Spleen (tissue), 7 donors: ENCODE measurements around the gene CALB2.

Source experiments
- POLR2A ChIP-seq, 3 donors: fragments of 450-650 bp; IDR thresholded peaks; one replicate each; pipeline ENCODE4 v1.5.1; 2017; ENCODE audit warnings: antibody characterized with exemption in 3 of 3, mild to moderate bottlenecking in 1 of 3
- POLR2AphosphoS5 ChIP-seq, 3 donors: sonication (generic); formaldehyde crosslinking; IDR thresholded peaks; one replicate each; pipeline ENCODE4 v1.5.1; 2017; ENCODE audit warnings: antibody characterized with exemption in 3 of 3
- TF ChIP-seq, protein P1 (sequence below), 11 experiments: fragments of 200-600 bp in 7 of 11; fragments of 450-650 bp in 4 of 11; sonication (generic) in 4 of 11; IDR thresholded peaks in 8 of 11; conservative IDR thresholded peaks in 3 of 11; 1 replicate in 7 of 11; 2 replicates in 4 of 11; pipeline versions ENCODE4 v1.4.0 to v1.8.0; 2016 to 2021; ENCODE audit warnings: antibody characterized with exemption in 11 of 11, inconsistent platforms in 4 of 11, mild to moderate bottlenecking in 1 of 11
- donor health status: DM: no; HTN: no; CAD: no; lungs with moderate emphysema.
- donor health status: DM: no; HTN: no; CAD: no.
- donor health status: DM: no; HTN: no; CAD: no.

DNA sequence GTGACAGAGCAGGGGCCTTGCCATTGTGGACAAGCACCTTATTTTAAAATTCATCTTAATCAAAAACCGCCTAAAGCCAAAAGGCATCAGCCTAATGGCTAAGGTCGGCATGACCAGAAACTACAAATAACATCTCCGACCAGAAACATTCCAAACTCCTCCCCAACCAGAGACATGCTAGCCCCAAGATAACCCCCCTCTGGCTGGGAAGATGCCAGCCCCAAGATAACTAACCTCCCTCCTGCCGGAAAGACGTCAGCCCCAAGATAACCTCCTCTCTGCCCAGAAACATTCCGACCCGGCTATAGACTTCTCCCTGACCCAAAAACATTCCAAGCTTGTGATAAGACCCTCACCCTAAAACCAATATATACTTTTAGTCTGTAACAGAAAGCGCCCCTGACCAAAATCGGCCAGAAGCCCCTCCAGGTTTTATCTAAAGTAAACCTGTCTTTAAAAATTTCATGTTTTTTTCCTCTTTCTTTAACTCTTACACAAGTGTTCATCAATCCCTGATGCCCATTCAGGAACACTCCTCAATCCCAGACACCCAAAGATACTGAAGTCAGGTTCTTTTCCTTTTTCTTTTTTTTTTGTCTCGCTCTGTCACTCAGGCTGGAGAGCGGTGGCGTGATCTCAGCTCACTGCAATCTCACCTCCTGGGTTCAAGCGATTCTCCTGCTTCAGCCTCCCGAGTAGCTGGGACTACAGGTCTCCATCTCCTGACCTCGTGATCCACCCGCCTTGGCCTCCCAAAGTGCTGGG is 50.7 kb downstream of the CALB2 start:
- TF ChIP-seq, protein P1, sequence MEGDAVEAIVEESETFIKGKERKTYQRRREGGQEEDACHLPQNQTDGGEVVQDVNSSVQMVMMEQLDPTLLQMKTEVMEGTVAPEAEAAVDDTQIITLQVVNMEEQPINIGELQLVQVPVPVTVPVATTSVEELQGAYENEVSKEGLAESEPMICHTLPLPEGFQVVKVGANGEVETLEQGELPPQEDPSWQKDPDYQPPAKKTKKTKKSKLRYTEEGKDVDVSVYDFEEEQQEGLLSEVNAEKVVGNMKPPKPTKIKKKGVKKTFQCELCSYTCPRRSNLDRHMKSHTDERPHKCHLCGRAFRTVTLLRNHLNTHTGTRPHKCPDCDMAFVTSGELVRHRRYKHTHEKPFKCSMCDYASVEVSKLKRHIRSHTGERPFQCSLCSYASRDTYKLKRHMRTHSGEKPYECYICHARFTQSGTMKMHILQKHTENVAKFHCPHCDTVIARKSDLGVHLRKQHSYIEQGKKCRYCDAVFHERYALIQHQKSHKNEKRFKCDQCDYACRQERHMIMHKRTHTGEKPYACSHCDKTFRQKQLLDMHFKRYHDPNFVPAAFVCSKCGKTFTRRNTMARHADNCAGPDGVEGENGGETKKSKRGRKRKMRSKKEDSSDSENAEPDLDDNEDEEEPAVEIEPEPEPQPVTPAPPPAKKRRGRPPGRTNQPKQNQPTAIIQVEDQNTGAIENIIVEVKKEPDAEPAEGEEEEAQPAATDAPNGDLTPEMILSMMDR (IDR thresholded peaks at IDR 0.05 in 8 of 11, conservative IDR thresholded peaks at IDR 0.05 in 3 of 11): no peak
- no peak for TF ChIP-seq POLR2AphosphoS5 (IDR thresholded peaks at IDR 0.05)
- no peak for TF ChIP-seq POLR2A (IDR thresholded peaks at IDR 0.05)
